HAP-1 (cell line): ENCODE results near the gene ANKRD60.

Experiments
- DNase-seq, 2 experiments: peaks; one replicate each; pipeline ENCODE4 v3.0.0-alpha.2; 2016 to 2020; ENCODE audit warnings: low spot score in 2 of 2
- H3K27me3 ChIP-seq: fragments of 250-450 bp; sonication (Bioruptor Pico); 2 replicates; pipeline ENCODE4 v1.5.1; 2020; ENCODE audit warnings: low read depth, mild to moderate bottlenecking, moderate library complexity
- H3K36me3 ChIP-seq: fragments of 250-450 bp; sonication (Bioruptor Pico); replicated peaks from 2 replicates; pipeline ENCODE4 v1.5.1; 2020; ENCODE audit warnings: mild to moderate bottlenecking
- H3K4me1 ChIP-seq: fragments of 250-450 bp; sonication (Bioruptor Pico); 2 replicates; pipeline ENCODE4 v1.5.1; 2020; ENCODE audit warnings: mild to moderate bottlenecking
- H3K4me3 ChIP-seq: fragments of 250-450 bp; sonication (Bioruptor Pico); 2 replicates; pipeline ENCODE4 v1.5.1; 2020; ENCODE audit warnings: mild to moderate bottlenecking, moderate library complexity
- H3K9me3 ChIP-seq: fragments of 250-450 bp; sonication (Bioruptor Pico); 2 replicates; pipeline ENCODE4 v1.5.1; 2020; ENCODE audit warnings: mild to moderate bottlenecking, moderate library complexity
- in situ Hi-C: fragments of 300-500 bp; cut with MboI; formaldehyde crosslinking; loops from 3 replicates; pipeline ENCODE4 v1.14.3; 2020; ENCODE audit warnings: low sequenced_read_pairs, inconsistent platforms, mixed read lengths

ANKRD60 gene

GRCh38 chr20:58238490-58238889 lies 10.0 kb upstream of the ANKRD60 start:
- DNase-seq, result no peak
- in situ Hi-C loops, result loop anchor here (25.0 kb wide), 1 partner anchor 449 kb away; the partner anchor contains the start of gene NPEPL1
- H3K36me3 ChIP-seq, result no peaks in the 10 kb centered on the region

GRCh38 chr20:58237318-58238132 lies 9.1 kb upstream of the ANKRD60 start:
- H3K4me1 ChIP-seq, result no peaks in the 10 kb centered on the region
- DNase-seq, result no peak
- H3K4me3 ChIP-seq, result no peak overlapping the region; the same call in 1 of the 2 replicates
- H3K36me3 ChIP-seq, result no peaks in the 10 kb centered on the region
- no peaks in the 10 kb centered on the region for H3K9me3 ChIP-seq
- peaks cover 7% of the 10 kb centered on the region for H3K27me3 ChIP-seq
- in situ Hi-C loops, result loop anchor here (25.0 kb wide), 1 partner anchor 450 kb away; the partner anchor contains the start of gene NPEPL1

More at GRCh38 chr20:58238490-58238889, 10.0 kb upstream of the ANKRD60 start:
- H3K9me3 ChIP-seq, result no peaks in the 10 kb centered on the region
- H3K27me3 ChIP-seq, result peaks cover 2% of the 10 kb centered on the region; the same call in 1 of the 2 replicates
- H3K4me1 ChIP-seq, result no peaks in the 10 kb centered on the region
- no peak overlapping the region for H3K4me3 ChIP-seq

GRCh38 chr20:58236612-58237317 lies 8.3 kb upstream of the ANKRD60 start:
- no peaks in the 10 kb centered on the region for H3K4me1 ChIP-seq
- in situ Hi-C loops, result loop anchor here (25.0 kb wide), 1 partner anchor 451 kb away; the partner anchor contains the start of gene NPEPL1
- DNase-seq, result peak; percentile 65 to 88
- H3K27me3 ChIP-seq, result peaks cover 13% of the 10 kb centered on the region
- no peaks in the 10 kb centered on the region for H3K36me3 ChIP-seq
- peak overlapping the region; percentile 25 for H3K4me3 ChIP-seq
- H3K9me3 ChIP-seq, result no peaks in the 10 kb centered on the region

- H3K4me3 ChIP-seq, result no peak overlapping the region
- H3K36me3 ChIP-seq, result no peaks in the 10 kb centered on the region
- DNase-seq, result no peak
- no peaks in the 10 kb centered on the region for H3K9me3 ChIP-seq
- no peaks in the 10 kb centered on the region for H3K4me1 ChIP-seq
- in situ Hi-C loops, result loop anchor here (25.0 kb wide), 1 partner anchor 452 kb away; the partner anchor contains the start of gene NPEPL1
- peaks cover 29% of the 10 kb centered on the region for H3K27me3 ChIP-seq
Measured at GRCh38 chr20:58235010-58235409, 6.6 kb upstream of the ANKRD60 start.

- Histone ChIP-seq H3K36me3 (no peaks in the 10 kb centered on the region), H3K4me1 (no peaks in the 10 kb centered on the region), H3K9me3 (no peaks in the 10 kb centered on the region), H3K27me3 (peaks cover 39% of the 10 kb centered on the region), H3K4me3 (no peak overlapping the region)
- in situ Hi-C loops, result loop anchor here (25.0 kb wide), 1 partner anchor 453 kb away; the partner anchor contains the start of gene NPEPL1
- DNase-seq, result peak; percentile 6 to 84
Measured at GRCh38 chr20:58233881-58234528, 5.6 kb upstream of the ANKRD60 start.

- Histone ChIP-seq H3K36me3 (no peaks in the 10 kb centered on the region), H3K27me3 (peaks cover 43% of the 10 kb centered on the region), H3K4me3 (no peak overlapping the region), H3K9me3 (no peaks in the 10 kb centered on the region), H3K4me1 (no peaks in the 10 kb centered on the region)
- no peak for DNase-seq
- in situ Hi-C loops, result loop anchor here (25.0 kb wide), 1 partner anchor 454 kb away; the partner anchor contains the start of gene NPEPL1
Measured at GRCh38 chr20:58233393-58233792, 4.9 kb upstream of the ANKRD60 start.

GRCh38 chr20:58231683-58232082 lies 3.2 kb upstream of the ANKRD60 start:
- H3K27me3 ChIP-seq, result peaks cover 58% of the 10 kb centered on the region
- H3K9me3 ChIP-seq, result no peaks in the 10 kb centered on the region
- in situ Hi-C loops, result loop anchor here (25.0 kb wide), 1 partner anchor 456 kb away; the partner anchor contains the start of gene NPEPL1
- no peak for DNase-seq
- no peaks in the 10 kb centered on the region for H3K36me3 ChIP-seq
- H3K4me3 ChIP-seq, result no peak overlapping the region
- H3K4me1 ChIP-seq, result no peaks in the 10 kb centered on the region

GRCh38 chr20:58229198-58229798 lies 845 bp upstream of the ANKRD60 start:
- in situ Hi-C loops, result loop anchor here (25.0 kb wide), 1 partner anchor 458 kb away; the partner anchor contains the start of gene NPEPL1
- Histone ChIP-seq H3K4me1 (no peaks in the 10 kb centered on the region), H3K9me3 (no peaks in the 10 kb centered on the region), H3K36me3 (no peaks in the 10 kb centered on the region), H3K27me3 (peaks cover 73% of the 10 kb centered on the region), H3K4me3 (no peak overlapping the region)
- no peak for DNase-seq

GRCh38 chr20:58228103-58228483 lies 360 bp downstream of the ANKRD60 start:
- no peak overlapping the region for H3K4me3 ChIP-seq
- no peaks in the 10 kb centered on the region for H3K4me1 ChIP-seq
- in situ Hi-C loops, result loop anchor here (25.0 kb wide), 1 partner anchor 459 kb away; the partner anchor contains the start of gene NPEPL1
- H3K9me3 ChIP-seq, result no peaks in the 10 kb centered on the region
- peaks cover 79% of the 10 kb centered on the region for H3K27me3 ChIP-seq
- no peaks in the 10 kb centered on the region for H3K36me3 ChIP-seq
- DNase-seq, result no peak

- H3K4me1 ChIP-seq, result no peaks in the 10 kb centered on the region
- no peaks in the 10 kb centered on the region for H3K9me3 ChIP-seq
- H3K36me3 ChIP-seq, result no peaks in the 10 kb centered on the region
- peaks cover 79% of the 10 kb centered on the region for H3K27me3 ChIP-seq
- DNase-seq, result no peak
- in situ Hi-C loops, result loop anchor here (25.0 kb wide), 1 partner anchor 460 kb away; the partner anchor contains the start of gene NPEPL1
- no peak overlapping the region for H3K4me3 ChIP-seq
Measured at GRCh38 chr20:58227391-58228102, 906 bp downstream of the ANKRD60 start.

GRCh38 chr20:58225452-58226200 lies 2.8 kb downstream of the ANKRD60 start:
- no peaks in the 10 kb centered on the region for H3K9me3 ChIP-seq
- H3K36me3 ChIP-seq, result no peaks in the 10 kb centered on the region
- H3K4me1 ChIP-seq, result no peaks in the 10 kb centered on the region
- in situ Hi-C loops, result loop anchor here (25.0 kb wide), 1 partner anchor 462 kb away; the partner anchor contains the start of gene NPEPL1
- no peak overlapping the region for H3K4me3 ChIP-seq
- peaks cover 80% of the 10 kb centered on the region for H3K27me3 ChIP-seq
- no peak for DNase-seq

- H3K9me3 ChIP-seq, result no peaks in the 10 kb centered on the region
- no peak overlapping the region for H3K4me3 ChIP-seq
- peaks cover 76% of the 10 kb centered on the region for H3K27me3 ChIP-seq
- no peak for DNase-seq
- in situ Hi-C loops, result loop anchor here (25.0 kb wide), 2 partner anchors 462 to 838 kb away; partner anchors contain the start of genes NPEPL1 and RBM38
- H3K4me1 ChIP-seq, result no peaks in the 10 kb centered on the region
- H3K36me3 ChIP-seq, result no peaks in the 10 kb centered on the region
Measured at GRCh38 chr20:58224974-58225373, 3.5 kb downstream of the ANKRD60 start.
